GM12874 (cell line): ENCODE data around the gene ANXA4.

Experiments used
- CTCF ChIP-seq: IDR thresholded peaks from 2 replicates; pipeline ENCODE4 v1.5.1; 2011; ENCODE audit warnings: low read depth, mild to moderate bottlenecking, control low read depth, low read length, moderate library complexity; ENCODE audit not compliant: insufficient read depth

The ANXA4 gene

GRCh38 chr2:69700381-69700780 is 41.6 kb upstream of the ANXA4 start:
- TF ChIP-seq CTCF, result no peak

GRCh38 chr2:69701100-69701945 is 40.6 kb upstream of the ANXA4 start:
- TF ChIP-seq CTCF, result no peak

- TF ChIP-seq CTCF, result no peak
These were observed 38.7 kb upstream of the ANXA4 start for GRCh38 chr2:69703189-69703588.

GRCh38 chr2:69704446-69704845 is 37.5 kb upstream of the ANXA4 start:
- no peak for TF ChIP-seq CTCF

GRCh38 chr2:69709290-69709689 is 32.6 kb upstream of the ANXA4 start:
- TF ChIP-seq CTCF, result no peak

GRCh38 chr2:69711971-69712370 is 30.0 kb upstream of the ANXA4 start:
- TF ChIP-seq CTCF, result no peak

GRCh38 chr2:69714024-69714423 is 27.9 kb upstream of the ANXA4 start:
- no peak for TF ChIP-seq CTCF
